ENCODE data around the gene HSPA1A. TPM values are rescaled to one million over a fixed set of nuclear protein-coding genes. Genes with fewer than 3 reads are reported as not detected.

HSPA1A gene
- 100 to 1,000 TPM in 1 of 6 experiments, 10 to 100 TPM in 5; 78.5 to 102 (median 84.7) TPM for total RNA-seq (2021; fragmentation: NEBNext Ultra II Directional; extraction: Animal tissue kit (Norgen Biotek cat#: 25700))
- long read RNA-seq, transcript HSPA1A-201 (1 exons, 2,483 nt): major isoform, 47 of 47 reads
- long read RNA-seq, partial matches to known transcripts: 0 of 47 reads
- long read RNA-seq, other reads (novel, unspliced or antisense): 0 of 47 reads

DNA sequence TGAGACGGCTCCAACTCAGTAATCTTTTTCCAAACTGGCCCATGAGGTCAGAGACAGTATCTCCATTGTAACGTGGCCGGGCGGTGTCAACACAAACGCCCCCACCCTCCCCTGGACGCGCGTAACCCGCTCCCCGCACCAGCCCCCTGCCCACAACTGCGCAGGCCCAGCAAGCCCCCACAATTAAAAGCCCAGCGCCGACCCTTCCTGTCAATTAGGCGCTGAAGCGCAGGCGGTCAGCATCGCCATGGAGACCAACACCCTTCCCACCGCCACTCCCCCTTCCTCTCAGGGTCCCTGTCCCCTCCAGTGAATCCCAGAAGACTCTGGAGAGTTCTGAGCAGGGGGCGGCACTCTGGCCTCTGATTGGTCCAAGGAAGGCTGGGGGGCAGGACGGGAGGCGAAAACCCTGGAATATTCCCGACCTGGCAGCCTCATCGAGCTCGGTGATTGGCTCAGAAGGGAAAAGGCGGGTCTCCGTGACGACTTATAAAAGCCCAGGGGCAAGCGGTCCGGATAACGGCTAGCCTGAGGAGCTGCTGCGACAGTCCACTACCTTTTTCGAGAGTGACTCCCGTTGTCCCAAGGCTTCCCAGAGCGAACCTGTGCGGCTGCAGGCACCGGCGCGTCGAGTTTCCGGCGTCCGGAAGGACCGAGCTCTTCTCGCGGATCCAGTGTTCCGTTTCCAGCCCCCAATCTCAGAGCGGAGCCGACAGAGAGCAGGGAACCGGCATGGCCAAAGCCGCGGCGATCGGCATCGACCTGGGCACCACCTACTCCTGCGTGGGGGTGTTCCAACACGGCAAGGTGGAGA is at the start of gene HSPA1A, which contains the start of gene HSPA1L:
Gene HSPA1A, plus strand, starts transcription at position 519 of the 814 bp plus-strand sequence. Its CDS starts 214 bp downstream, at position 733.
Gene HSPA1L, minus strand, starts transcription at position 259 of the 814 bp plus-strand sequence. CDS start 3,311 bp downstream, outside the sequence.
- H3K36me3 Mint-ChIP-seq (ENCODE audit: low read depth): peaks cover 18% of the 10 kb centered on the region
- peak within 1 kb of the TSS; percentile 94 for H3K4me3 Mint-ChIP-seq

DNA sequence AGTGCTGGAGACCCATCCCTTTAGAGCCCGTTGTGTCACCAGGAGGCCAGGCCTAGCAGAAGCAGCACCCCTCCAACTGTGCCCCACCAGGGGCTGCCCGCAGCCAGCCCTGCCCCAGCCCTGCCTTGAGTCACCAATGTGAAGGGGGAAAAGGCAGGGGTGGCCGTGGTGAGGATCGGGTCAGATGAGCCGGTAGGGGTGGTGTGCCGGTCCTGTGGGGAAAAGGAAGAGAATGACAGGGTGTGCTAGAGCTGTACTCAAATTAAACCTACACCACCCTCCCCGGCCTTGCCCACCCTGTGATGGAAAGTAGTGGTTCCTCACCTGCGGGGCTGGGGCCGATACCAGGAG is 49.8 kb upstream of the HSPA1A start:
- no peak for DNase-seq
- Mint-ChIP-seq H3K36me3 (ENCODE audit: low read depth) (peaks cover 2% of the 10 kb centered on the region; the same call in 1 of the 2 replicates), H3K27ac (no peak overlapping the region), H3K4me3 (no peak overlapping the region), H3K4me1 (ENCODE audit: low read depth) (peaks cover 29% of the 10 kb centered on the region), H3K27me3 (ENCODE audit: insufficient read depth) (no peaks in the 10 kb centered on the region; the same call in 1 of the 2 replicates), H3K9me3 (no peaks in the 10 kb centered on the region)
- TF ChIP-seq, protein P1, sequence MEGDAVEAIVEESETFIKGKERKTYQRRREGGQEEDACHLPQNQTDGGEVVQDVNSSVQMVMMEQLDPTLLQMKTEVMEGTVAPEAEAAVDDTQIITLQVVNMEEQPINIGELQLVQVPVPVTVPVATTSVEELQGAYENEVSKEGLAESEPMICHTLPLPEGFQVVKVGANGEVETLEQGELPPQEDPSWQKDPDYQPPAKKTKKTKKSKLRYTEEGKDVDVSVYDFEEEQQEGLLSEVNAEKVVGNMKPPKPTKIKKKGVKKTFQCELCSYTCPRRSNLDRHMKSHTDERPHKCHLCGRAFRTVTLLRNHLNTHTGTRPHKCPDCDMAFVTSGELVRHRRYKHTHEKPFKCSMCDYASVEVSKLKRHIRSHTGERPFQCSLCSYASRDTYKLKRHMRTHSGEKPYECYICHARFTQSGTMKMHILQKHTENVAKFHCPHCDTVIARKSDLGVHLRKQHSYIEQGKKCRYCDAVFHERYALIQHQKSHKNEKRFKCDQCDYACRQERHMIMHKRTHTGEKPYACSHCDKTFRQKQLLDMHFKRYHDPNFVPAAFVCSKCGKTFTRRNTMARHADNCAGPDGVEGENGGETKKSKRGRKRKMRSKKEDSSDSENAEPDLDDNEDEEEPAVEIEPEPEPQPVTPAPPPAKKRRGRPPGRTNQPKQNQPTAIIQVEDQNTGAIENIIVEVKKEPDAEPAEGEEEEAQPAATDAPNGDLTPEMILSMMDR (IDR thresholded peaks at IDR 0.05): no peak

More for the DNA sequence above, at the start of gene HSPA1A, which contains the start of gene HSPA1L:
- Mint-ChIP-seq H3K9me3 (peaks cover 11% of the 10 kb centered on the region), H3K27ac (peak within 1 kb of the TSS; percentile 99), H3K27me3 (ENCODE audit: insufficient read depth) (peaks cover 8% of the 10 kb centered on the region), H3K4me1 (ENCODE audit: low read depth) (peaks cover 43% of the 10 kb centered on the region)
- DNase-seq: peak; percentile 97
- TF ChIP-seq, protein P1 (IDR thresholded peaks at IDR 0.05): no peak

DNA sequence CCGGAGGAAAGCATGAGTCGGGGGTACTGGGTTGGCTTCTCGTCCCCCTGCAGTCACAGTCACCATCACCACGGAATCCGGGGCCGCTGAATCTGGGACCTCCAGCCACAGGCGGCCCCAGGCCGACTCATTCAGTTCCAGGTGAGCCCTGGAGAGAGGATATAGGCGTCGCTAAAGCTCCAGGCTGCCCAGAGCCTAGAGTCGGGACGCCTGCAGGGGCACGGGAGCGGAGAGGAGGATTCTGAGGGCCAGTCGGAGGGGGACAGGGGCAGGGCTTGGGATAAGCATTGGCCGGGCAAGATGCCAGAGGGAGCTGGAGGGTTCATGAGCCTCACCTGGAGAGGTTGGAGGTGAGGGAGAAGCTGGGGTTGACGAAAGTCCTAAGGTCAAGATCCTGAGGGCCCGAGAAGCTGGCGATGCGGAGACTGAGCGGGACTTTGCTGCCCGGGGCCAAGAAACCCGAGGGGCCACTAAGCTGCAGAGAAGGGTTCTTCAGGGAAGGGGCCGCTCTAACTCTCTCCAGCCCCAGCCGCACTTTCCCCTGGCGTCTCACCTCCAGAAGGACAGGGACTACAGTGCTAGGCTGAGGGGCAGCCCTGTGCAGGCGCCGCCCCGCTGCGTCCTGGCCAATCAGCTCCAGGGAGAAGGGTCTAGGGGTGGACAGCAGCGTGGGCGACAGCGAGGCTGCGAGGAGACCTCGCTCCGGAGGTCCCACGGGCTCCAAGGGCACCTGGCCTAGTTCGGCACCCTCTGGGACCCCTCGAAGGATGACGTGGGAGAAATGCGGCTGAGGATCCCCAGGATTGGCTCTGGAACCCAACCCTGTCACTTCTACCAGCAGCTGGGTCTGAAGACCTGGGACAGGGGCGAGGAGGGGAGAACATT is 49.2 kb upstream of the HSPA1A start:
- Mint-ChIP-seq H3K27me3 (ENCODE audit: insufficient read depth) (no peaks in the 10 kb centered on the region; the same call in 1 of the 2 replicates), H3K4me3 (peak overlapping the region; percentile 60), H3K36me3 (ENCODE audit: low read depth) (no peaks in the 10 kb centered on the region; the same call in 1 of the 2 replicates), H3K27ac (no peak overlapping the region), H3K4me1 (ENCODE audit: low read depth) (peaks cover 29% of the 10 kb centered on the region), H3K9me3 (no peaks in the 10 kb centered on the region)
- TF ChIP-seq, protein P1 (IDR thresholded peaks at IDR 0.05): no peak; the same call in 1 of the 2 replicates
- DNase-seq: no peak

DNA sequence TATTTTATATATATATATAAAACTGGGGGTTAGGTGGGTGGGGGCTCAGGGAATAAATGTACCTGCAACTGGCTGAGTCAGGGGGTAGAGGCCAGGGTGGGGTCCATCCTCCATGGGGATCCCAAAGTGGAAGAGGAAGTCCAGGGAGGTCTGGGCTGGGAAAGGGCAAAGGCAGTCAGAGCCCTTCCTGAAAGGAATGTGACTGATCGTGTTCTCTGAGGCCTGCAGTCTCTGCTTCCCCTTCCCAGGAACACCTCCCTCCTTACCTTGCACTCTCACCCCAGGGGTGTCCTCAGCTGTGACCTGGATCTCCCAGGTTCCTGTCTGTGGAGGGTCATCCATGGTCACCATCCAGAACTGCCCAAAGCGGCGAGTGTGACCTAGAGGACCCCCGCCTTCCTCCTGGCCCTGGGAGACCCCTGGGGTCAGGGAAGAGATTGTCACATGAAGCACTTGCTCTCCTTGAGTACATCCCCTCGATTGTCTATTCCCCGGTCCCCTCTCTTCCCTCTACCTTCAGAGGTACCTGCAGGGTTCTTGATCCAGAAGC is 48.2 kb upstream of the HSPA1A start:
- DNase-seq: no peak
- no peaks in the 10 kb centered on the region; the same call in 1 of the 2 replicates for H3K27me3 Mint-ChIP-seq (ENCODE audit: insufficient read depth)
- H3K9me3 Mint-ChIP-seq: no peaks in the 10 kb centered on the region
- peaks cover 29% of the 10 kb centered on the region for H3K4me1 Mint-ChIP-seq (ENCODE audit: low read depth)
- no peaks in the 10 kb centered on the region; the same call in 1 of the 2 replicates for H3K36me3 Mint-ChIP-seq (ENCODE audit: low read depth)
- no peak overlapping the region for H3K27ac Mint-ChIP-seq
- TF ChIP-seq, protein P1 (IDR thresholded peaks at IDR 0.05): no peak
- no peak overlapping the region for H3K4me3 Mint-ChIP-seq

All from HFFc6 (cell line).